Measurements from ENCODE around the gene TSN.
A peak's percentile ranks its signal among the peaks of the same experiment; 100 is the strongest.
"Not testable (repeated sequence)": the region's sequence is repeated elsewhere in the genome, so short reads cannot be mapped to it uniquely, and the experiment has no call there.

The TSN gene

DNA sequence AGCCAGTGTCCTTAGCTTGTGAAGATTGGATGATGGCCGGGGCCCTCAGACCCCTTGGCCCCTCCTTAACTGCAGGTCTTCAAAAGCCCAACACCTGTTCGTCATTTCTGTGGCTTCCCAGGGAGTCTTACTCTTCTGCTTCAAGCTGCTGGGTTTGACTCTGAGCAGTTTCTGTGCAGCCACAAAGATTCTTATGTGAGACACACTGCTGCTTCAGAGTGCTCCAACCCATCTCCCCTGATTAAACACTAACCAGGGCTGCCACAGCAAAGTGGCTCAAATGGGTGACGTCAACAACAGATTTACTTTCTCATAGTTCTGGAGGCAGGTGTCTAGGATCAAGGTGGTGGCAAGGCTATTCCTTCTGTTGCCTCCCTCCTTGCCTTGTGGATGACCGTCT lies 40.8 kb downstream of the TSN start:
- DNase-seq = no peak

- DNase-seq = no peak
Measured at GRCh38 chr2:121798617-121799016, 43.2 kb downstream of the TSN start.

- DNase-seq = no peak
Measured at GRCh38 chr2:121801916-121802315, 46.5 kb downstream of the TSN start.

DNA sequence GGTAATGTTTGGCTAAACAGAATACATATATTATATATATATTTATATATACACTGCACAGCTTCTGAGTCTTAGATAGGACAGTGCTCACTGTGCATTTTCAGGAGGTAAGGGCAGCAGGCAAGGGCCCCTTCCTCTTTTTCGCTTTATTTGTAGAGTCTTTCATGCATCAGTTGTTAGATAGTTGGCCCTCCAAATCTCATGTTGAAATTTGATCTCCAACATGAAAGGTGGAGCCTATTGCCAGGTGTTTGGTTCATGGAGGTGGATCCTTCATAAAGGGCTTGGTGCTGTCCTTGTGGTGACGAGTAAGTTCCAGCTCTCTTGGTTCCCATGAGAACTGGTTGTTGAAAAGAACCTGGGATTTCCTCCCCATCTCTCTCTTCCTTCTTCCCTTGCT lies 48.1 kb downstream of the TSN start:
- no peak for DNase-seq

- DNase-seq = no peak
Measured at GRCh38 chr2:121804340-121804739, 48.9 kb downstream of the TSN start.

GRCh38 chr2:121804997-121805765 lies 49.7 kb downstream of the TSN start:
- no peak for DNase-seq

DNA sequence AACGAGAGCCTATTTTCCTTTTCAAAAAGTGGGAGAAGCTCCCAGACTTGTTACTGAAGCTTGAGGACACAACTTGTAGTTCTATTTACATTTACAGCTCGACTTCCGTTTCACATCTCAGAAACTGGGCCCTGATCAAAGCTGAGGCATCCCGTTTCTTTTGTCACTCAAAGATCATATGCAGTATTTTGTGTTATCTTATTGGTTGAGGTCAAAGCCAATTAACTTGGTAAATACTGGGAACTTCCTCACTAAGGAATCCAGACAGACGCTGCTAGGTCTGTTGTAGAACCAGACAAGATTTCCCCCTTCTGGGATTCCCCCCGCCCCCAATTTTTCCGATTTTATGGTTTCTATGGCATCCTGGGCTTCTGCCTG lies 50.3 kb downstream of the TSN start:
- DNase-seq = no peak

GRCh38 chr2:121807771-121808170 lies 52.3 kb downstream of the TSN start:
- DNase-seq = not testable (repeated sequence)

DNA sequence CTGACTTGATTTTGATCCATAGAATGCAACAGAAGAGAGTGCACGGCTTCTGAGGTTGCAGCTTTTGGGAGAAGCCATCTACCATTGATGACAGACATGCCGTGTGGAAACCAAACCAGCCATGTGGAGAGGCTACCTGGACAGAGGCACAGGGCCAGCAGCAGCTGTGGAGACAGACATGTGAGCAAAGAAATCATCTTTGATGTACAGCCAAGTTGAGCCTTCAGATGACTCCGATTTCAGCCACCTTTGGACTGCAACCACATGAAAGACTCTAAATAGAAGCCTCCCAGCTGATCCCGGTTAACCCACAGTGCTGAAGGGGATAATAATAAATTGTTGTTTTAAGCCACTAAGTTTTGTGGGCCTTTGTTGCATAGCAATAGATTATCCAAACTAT lies 54.2 kb downstream of the TSN start:
- no peak for DNase-seq

DNA sequence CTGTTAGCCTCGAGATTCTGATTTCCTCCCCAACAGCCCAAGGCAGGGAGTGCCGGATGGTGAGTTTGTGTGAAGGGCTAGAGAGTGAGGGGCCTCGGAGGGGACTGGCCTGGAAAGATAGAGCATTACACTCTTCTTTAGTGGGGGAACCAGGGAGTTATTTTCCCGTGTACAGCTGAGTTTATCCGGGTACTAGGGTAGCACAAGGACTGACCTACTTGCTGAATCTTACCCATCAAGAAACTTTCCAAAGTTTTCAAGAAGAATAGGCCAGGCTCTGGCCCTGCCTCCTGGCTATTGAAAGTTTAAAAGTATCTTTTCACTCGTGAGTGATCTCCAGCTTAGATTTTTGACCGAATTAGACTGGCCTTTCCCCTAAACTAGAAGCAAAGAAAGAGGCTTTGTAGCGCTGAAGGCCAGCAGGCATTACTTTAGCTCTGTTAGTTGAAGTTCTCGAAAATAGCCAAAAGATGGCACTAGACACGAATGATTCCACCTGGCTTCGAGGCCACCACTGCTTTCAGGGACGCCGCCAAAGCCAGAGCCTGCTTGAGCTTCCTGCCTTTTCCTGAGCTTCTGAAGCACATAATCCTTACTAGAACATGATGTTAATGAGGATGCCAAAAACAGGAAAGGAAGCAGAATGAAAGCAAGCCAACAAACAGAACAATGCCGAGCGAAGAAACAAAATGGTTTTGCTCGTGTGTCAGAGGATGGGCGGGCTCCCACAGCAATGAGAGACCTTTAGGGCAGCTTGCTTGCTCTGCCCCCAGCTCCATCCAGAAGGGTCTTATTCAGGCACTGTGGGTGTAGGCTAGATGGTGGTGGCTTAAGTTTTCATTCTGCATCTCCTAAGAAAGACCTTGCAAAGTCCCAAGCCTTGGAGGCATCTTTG lies 55.8 kb downstream of the TSN start:
- DNase-seq = peak in 44 of 56 donors; percentile 5 to 82 (median 33)

- DNase-seq = not testable (repeated sequence)
Measured at GRCh38 chr2:121813083-121813482, 57.6 kb downstream of the TSN start.

DNA sequence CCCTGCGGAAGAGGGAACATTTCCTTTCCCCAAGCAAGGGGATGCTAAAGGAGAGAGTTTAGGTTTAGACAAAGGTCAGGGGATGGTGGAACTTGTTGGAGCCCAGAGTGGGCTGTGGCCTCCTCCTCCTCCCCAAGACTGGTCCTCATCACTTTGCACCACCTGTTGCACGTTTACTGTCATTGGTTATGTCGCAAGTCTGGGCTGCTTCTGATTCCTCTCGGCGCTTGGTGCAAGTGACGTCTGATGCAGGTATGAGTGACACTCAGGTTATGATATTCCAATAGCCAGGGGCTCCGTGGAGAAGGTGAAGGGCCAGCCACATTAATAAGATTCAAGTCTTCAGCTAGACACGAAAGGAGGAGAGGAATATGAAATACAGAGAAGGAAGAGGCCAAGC lies 59.8 kb downstream of the TSN start:
- DNase-seq = no peak

GRCh38 chr2:121816797-121817196 lies 61.3 kb downstream of the TSN start:
- no peak for DNase-seq

GRCh38 chr2:121817304-121817703 lies 61.9 kb downstream of the TSN start:
- not testable (repeated sequence) for DNase-seq

Data from nucleus accumbens (tissue), 56 donors.